ENCODE data around the gene NUP93. TPM values are rescaled to one million over a fixed set of nuclear protein-coding genes. Genes with fewer than 3 reads are reported as not detected.

Gene NUP93
- 10 to 100 TPM; 52.6 to 72.4 (median 60.5) TPM for total RNA-seq
- total RNA-seq (2013): 66.5 TPM
- total RNA-seq: 24.9 to 214 (median 60.9) reads per million in 29 experiments

DNA sequence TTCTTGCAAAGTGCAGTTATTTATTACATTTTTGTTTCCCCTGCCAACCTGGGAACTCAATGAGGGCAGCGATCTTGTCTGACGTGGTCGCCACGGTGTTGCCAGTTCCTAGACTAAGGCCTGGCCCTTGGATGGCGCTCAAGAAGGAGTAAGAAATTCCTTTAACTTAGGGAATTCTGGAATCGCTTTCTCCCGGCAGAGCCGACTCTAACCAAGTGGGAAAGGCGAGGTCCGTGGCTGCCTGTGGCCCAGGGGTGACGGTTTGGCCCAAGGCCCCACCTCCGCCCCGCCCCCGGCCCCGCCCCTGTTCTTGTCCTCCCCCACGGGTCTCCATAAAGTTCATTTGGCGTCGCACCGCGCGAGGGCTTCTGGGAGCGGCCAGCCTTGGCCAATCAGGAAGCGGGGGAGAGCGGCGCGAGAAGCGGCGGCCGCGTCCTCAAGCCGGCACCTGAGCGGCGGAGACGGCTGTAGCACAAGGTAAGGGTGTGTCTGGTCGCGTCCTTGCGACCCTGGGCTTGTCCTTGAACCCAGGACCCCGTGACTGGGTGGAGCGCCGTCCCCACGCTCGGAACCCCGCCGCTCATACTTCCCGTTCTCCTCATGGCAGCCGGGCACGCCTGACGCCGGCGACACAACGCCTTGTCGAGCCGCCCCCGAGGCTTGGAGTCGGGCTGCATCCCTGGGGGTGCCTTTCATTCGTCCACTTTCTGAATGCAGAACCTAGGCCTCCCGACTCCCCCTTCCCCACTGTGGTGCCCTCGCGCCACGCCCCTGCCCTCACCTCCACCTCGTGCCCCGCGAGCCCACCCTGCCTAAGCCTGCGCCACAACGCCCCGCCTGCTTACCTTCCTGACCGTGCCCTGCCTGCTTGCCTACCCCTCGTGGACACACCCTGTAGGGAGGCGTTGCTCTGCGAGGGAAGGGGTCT, at the start of gene NUP93:
Gene NUP93, plus strand, starts transcription at position 395 of the 928 bp plus-strand sequence. CDS start 18,119 bp downstream, outside the sequence.
- Histone ChIP-seq H3K27ac (ENCODE audit: low read length) (peak within 1 kb of the TSS; percentile 73), H3K4me3 (ENCODE audit: control insufficient read depth in 1 of 2, extremely low read depth in 1 of 2, low read length in 1 of 2) (peak within 1 kb of the TSS; percentile 94 to 97), H3K9me3 (no peaks in the 10 kb centered on the region), H3K27me3 (replicated peaks in 1 of 2; ENCODE audit: control insufficient read depth in 2 of 2, extremely low read depth in 1 of 2, insufficient read depth in 2 of 2, low read length in 1 of 2) (no peaks in the 10 kb centered on the region), H3K4me1 (ENCODE audit: control insufficient read depth in 1 of 2, extremely low read depth in 1 of 2, insufficient read depth in 2 of 2, low read length in 2 of 2) (peaks cover 16 to 32% of the 10 kb centered on the region in 2 experiments), H3K36me3 (ENCODE audit: control insufficient read depth in 2 of 2, extremely low read depth in 1 of 2, insufficient read depth in 1 of 2, low read length in 1 of 2) (no peaks in the 10 kb centered on the region)
- H3K27ac Mint-ChIP-seq: peak within 1 kb of the TSS; percentile 83 to 86
- no peaks in the 10 kb centered on the region for H3K36me3 Mint-ChIP-seq
- POLR2A ChIA-PET: no interaction called here
- peaks cover 19 to 26% (median 26%) of the 10 kb centered on the region in 3 donors for H3K4me1 Mint-ChIP-seq
- CTCF ChIA-PET: interaction anchor here in 1 of 2 donors (1.2 kb wide), 1 partner anchor 28 kb away, joined by 7 read pairs; no protein-coding TSS in a partner anchor
- peak; percentile 76 to 93 (median 86) for DNase-seq
- no peaks in the 10 kb centered on the region for H3K27me3 Mint-ChIP-seq
- H3K9me3 Mint-ChIP-seq: no peaks in the 10 kb centered on the region
- peak; percentile 97 for ATAC-seq (replicated peaks in 1 of 4)
- WGBS (ENCODE audit: insufficient coverage): under 1% methylated on average over 63 of the region's 70 CpGs
- no peak within 1 kb of the TSS for H3K4me3 Mint-ChIP-seq

DNA sequence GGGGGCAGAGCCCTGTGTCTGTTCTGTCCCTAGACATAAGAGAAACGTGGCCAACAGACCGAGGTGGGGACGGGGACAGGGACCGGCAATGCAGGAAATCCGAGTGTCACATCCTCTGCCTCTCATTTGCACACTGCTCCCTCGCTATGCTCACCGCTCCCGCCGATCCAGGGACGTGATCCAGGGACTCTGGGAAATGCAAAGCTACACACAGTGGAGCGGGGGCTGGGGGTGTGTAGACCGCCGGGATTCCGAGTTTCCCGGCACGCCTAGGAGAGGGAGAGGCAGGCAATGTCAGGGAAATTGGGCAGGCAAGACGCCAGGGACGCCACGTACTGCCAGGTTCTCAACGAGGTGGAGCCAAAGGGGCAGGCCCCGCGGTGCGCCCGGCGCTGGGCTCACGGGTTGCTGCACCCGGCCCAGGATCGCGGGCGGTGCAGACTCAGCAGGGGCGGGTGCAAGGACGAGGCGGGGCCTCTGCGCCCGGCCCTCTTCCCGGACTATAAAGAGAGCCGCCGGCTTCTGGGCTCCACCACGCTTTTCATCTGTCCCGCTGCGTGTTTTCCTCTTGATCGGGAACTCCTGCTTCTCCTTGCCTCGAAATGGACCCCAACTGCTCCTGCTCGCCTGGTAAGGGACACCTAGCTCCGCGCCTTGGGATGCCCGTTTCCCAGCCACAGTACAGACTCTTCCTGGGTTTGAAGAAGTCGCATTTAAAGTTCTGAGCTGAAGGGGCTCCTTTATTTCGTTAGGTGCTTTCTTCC, 47.8 kb upstream of the NUP93 start, which contains the start of gene MT1X:
Gene MT1X, plus strand, starts transcription at position 532 of the 764 bp plus-strand sequence. Its CDS starts 71 bp downstream, at position 603.
- DNase-seq (peak; percentile 68 to 93 (median 82)), ATAC-seq (replicated peaks in 1 of 4) (peak; percentile 99)
- H3K4me1 Mint-ChIP-seq: peaks cover 24 to 30% (median 27%) of the 10 kb centered on the region in 3 donors
- peak within 1 kb of the TSS; percentile 69 to 88 for H3K4me3 ChIP-seq (ENCODE audit: control insufficient read depth in 1 of 2, extremely low read depth in 1 of 2, low read length in 1 of 2)
- CTCF ChIA-PET: interaction anchor here (0.5 to 1.1 kb wide), 3 partner anchors 9 to 74 kb away, joined by 3 to 6 read pairs (median 4); partner anchors contain the start of gene MT2A (in 1 of the 2)
- H3K27ac Mint-ChIP-seq: peak within 1 kb of the TSS; percentile 96 to 98
- peaks cover 9 to 26% of the 10 kb centered on the region in 2 experiments for H3K4me1 ChIP-seq (ENCODE audit: control insufficient read depth in 1 of 2, extremely low read depth in 1 of 2, insufficient read depth in 2 of 2, low read length in 2 of 2)
- H3K27me3 Mint-ChIP-seq: peaks cover 0 to 4% of the 10 kb centered on the region in 2 donors
- no peaks in the 10 kb centered on the region for H3K36me3 ChIP-seq (ENCODE audit: control insufficient read depth in 2 of 2, extremely low read depth in 1 of 2, insufficient read depth in 1 of 2, low read length in 1 of 2)
- POLR2A ChIA-PET: interaction anchor here in 1 of 2 donors (0.6 kb wide), 1 partner anchor 29 kb away, joined by 3 read pairs; no protein-coding TSS in a partner anchor
- no peaks in the 10 kb centered on the region for H3K9me3 ChIP-seq
- under 1% methylated on average over 41 of the region's 49 CpGs for WGBS (ENCODE audit: insufficient coverage)
- H3K9me3 Mint-ChIP-seq: peaks cover 0 to 2% (median 0%) of the 10 kb centered on the region in 3 donors
- H3K4me3 Mint-ChIP-seq: peak within 1 kb of the TSS; percentile 91 to 92 (median 91)
- H3K36me3 Mint-ChIP-seq: peaks cover 11% of the 10 kb centered on the region
- H3K27me3 ChIP-seq (replicated peaks in 1 of 2; ENCODE audit: control insufficient read depth in 2 of 2, extremely low read depth in 1 of 2, insufficient read depth in 2 of 2, low read length in 1 of 2): no peaks in the 10 kb centered on the region
- peak within 1 kb of the TSS; percentile 76 for H3K27ac ChIP-seq (ENCODE audit: low read length)

DNA sequence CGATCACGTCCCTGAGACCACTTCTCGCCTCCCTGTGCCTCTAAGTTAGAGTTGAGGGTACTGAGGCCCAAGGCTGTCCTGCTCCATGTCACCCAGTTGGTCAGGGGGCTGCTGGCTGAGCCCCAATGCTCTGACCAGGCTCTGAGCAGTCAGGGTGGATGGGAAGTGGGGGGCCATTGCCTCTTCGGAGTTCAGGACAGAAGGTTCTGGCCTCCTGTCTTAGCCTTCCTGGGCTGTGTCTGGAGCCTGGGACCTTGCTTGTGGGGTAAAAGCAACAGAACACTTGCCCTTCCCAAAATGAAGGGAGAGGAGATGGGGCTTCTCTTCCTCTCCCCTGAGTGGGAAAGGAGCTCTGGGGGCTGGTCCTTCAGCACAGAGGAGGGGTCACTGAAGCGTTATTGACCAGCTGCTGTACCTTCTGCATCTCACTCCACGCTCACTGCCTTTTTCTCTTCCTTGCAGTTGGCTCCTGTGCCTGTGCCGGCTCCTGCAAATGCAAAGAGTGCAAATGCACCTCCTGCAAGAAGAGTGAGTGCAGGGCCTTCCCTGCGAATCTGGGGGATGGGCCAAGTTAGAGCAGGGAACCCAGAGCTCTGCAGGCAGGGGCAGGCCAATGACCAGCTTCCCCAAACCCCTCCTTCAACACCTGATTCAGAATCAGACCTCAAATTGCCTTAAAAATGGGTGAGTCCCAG, 47.1 kb upstream of the NUP93 start:
- DNase-seq (peak in 1 of 35 experiments; percentile 17), ATAC-seq (replicated peaks in 1 of 4) (peak; percentile 2 to 12 (median 7))
- CTCF ChIA-PET: interaction anchor here (0.5 to 1.1 kb wide), 4 partner anchors 8 to 149 kb away, joined by 3 to 6 read pairs (median 4); partner anchors contain the start of gene MT2A (in 1 of the 2)
- Histone ChIP-seq H3K27ac (ENCODE audit: low read length) (peak overlapping the region; percentile 71), H3K27me3 (replicated peaks in 1 of 2; ENCODE audit: control insufficient read depth in 2 of 2, extremely low read depth in 1 of 2, insufficient read depth in 2 of 2, low read length in 1 of 2) (no peaks in the 10 kb centered on the region), H3K9me3 (no peaks in the 10 kb centered on the region), H3K4me3 (ENCODE audit: control insufficient read depth in 1 of 2, extremely low read depth in 1 of 2, low read length in 1 of 2) (peak overlapping the region; percentile 69 to 88), H3K4me1 (ENCODE audit: control insufficient read depth in 1 of 2, extremely low read depth in 1 of 2, insufficient read depth in 2 of 2, low read length in 2 of 2) (peaks cover 9 to 26% of the 10 kb centered on the region in 2 experiments), H3K36me3 (ENCODE audit: control insufficient read depth in 2 of 2, extremely low read depth in 1 of 2, insufficient read depth in 1 of 2, low read length in 1 of 2) (no peaks in the 10 kb centered on the region)
- Mint-ChIP-seq H3K9me3 (peaks cover 0 to 2% (median 0%) of the 10 kb centered on the region in 3 donors), H3K4me3 (peak overlapping the region; percentile 91 to 92 (median 91)), H3K27me3 (no peaks in the 10 kb centered on the region), H3K27ac (peak overlapping the region; percentile 96 to 98), H3K36me3 (peaks cover 11% of the 10 kb centered on the region), H3K4me1 (peaks cover 24 to 30% (median 27%) of the 10 kb centered on the region in 3 donors)
- no CpG with 5 or more reads among the region's 8 CpGs for WGBS (ENCODE audit: insufficient coverage)
- POLR2A ChIA-PET: interaction anchor here (0.6 to 0.7 kb wide), 2 partner anchors 29 to 60 kb away, joined by 3 to 4 read pairs; no protein-coding TSS in a partner anchor

DNA sequence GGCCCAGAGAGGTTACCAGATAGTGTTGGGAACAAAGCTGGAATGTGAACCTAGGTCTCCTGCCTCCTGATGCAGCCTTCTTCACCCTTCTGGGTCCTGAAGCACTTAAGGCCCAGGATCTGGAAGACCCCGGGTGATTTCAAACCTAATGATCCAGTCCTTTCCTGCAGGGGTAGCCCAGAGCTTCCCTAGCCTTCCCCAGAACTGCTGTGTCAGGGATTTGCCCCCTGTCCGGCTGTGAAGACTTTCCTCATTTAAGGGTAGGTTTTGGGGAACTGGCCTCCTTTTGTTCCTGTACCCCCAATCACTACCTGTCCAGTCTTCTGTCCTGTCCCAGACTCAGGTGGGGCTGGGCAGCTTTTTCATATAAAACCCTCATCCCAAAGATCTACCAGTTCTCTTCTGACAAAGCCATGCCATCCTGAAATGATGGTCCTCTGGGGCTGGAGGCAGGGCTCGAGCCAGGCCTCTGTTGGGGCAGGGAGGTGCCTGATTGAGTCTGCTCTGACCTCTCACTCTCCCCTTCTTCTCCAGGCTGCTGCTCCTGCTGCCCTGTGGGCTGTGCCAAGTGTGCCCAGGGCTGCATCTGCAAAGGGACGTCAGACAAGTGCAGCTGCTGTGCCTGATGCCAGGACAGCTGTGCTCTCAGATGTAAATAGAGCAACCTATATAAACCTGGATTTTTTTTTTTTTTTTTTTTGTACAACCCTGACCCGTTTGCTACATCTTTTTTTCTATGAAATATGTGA, 46.3 kb upstream of the NUP93 start:
- Histone ChIP-seq H3K36me3 (ENCODE audit: control insufficient read depth in 2 of 2, extremely low read depth in 1 of 2, insufficient read depth in 1 of 2, low read length in 1 of 2) (no peaks in the 10 kb centered on the region), H3K27ac (ENCODE audit: low read length) (no peak overlapping the region), H3K9me3 (no peaks in the 10 kb centered on the region), H3K4me1 (ENCODE audit: control insufficient read depth in 1 of 2, extremely low read depth in 1 of 2, insufficient read depth in 2 of 2, low read length in 2 of 2) (peaks cover 9 to 26% of the 10 kb centered on the region in 2 experiments), H3K27me3 (replicated peaks in 1 of 2; ENCODE audit: control insufficient read depth in 2 of 2, extremely low read depth in 1 of 2, insufficient read depth in 2 of 2, low read length in 1 of 2) (no peaks in the 10 kb centered on the region), H3K4me3 (ENCODE audit: control insufficient read depth in 1 of 2, extremely low read depth in 1 of 2, low read length in 1 of 2) (peak overlapping the region in 1 of 2 donors; percentile 69)
- ATAC-seq (replicated peaks in 1 of 4): no peak
- H3K4me3 Mint-ChIP-seq: peak overlapping the region; percentile 91 to 92 (median 91)
- no peaks in the 10 kb centered on the region for H3K27me3 Mint-ChIP-seq
- peaks cover 24 to 30% (median 27%) of the 10 kb centered on the region in 3 donors for H3K4me1 Mint-ChIP-seq
- no CpG with 5 or more reads among the region's 5 CpGs for WGBS (ENCODE audit: insufficient coverage)
- POLR2A ChIA-PET: interaction anchor here in 1 of 2 donors (0.7 kb wide), 1 partner anchor 60 kb away, joined by 4 read pairs; no protein-coding TSS in a partner anchor
- no peak for DNase-seq
- peak overlapping the region; percentile 39 to 55 for H3K27ac Mint-ChIP-seq
- CTCF ChIA-PET: interaction anchor here (0.5 to 1.3 kb wide), 4 partner anchors 18 to 410 kb away, joined by 3 to 6 read pairs (median 4); no protein-coding TSS in a partner anchor
- peaks cover 0 to 2% (median 0%) of the 10 kb centered on the region in 3 donors for H3K9me3 Mint-ChIP-seq
- peaks cover 11% of the 10 kb centered on the region for H3K36me3 Mint-ChIP-seq

DNA sequence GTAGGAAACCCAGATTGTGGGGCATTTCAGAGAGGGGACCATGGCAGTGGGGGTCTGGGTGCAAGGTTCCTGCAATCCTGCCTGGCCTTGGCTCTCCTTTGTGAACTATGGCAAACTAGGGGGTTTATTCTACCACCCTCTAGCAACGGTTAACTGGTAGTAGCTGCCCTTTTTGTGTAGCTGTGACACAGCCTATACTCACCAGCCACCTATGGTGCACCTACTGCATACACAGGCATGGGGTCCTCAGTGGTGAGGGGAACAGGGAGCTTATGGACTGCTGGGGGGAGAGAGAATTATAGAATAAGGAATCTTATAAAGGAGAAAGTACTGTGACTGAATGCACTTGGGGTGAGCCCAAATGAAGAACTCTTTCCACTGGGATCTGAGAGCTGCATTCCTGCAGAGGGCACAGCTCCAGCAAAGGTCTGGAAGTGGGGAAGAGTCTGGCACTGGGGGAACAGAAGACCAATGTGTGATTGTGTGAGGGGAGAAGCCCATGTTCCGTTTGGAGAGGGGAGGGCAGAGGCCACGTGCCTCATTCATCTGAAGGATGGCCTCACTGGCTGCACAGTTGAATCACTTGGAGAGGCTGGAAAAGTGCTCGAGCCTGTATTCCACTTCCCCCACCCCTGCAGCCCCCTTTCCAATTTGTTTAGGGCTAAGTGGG, 45.5 kb upstream of the NUP93 start:
- H3K27ac Mint-ChIP-seq: peak overlapping the region; percentile 39 to 55

More for the DNA sequence above, 45.5 kb upstream of the NUP93 start:
- Histone ChIP-seq H3K27me3 (replicated peaks in 1 of 2; ENCODE audit: control insufficient read depth in 2 of 2, extremely low read depth in 1 of 2, insufficient read depth in 2 of 2, low read length in 1 of 2) (no peaks in the 10 kb centered on the region), H3K4me1 (ENCODE audit: control insufficient read depth in 1 of 2, extremely low read depth in 1 of 2, insufficient read depth in 2 of 2, low read length in 2 of 2) (peaks cover 9 to 26% of the 10 kb centered on the region in 2 experiments), H3K9me3 (no peaks in the 10 kb centered on the region), H3K4me3 (ENCODE audit: control insufficient read depth in 1 of 2, extremely low read depth in 1 of 2, low read length in 1 of 2) (no peak overlapping the region), H3K36me3 (ENCODE audit: control insufficient read depth in 2 of 2, extremely low read depth in 1 of 2, insufficient read depth in 1 of 2, low read length in 1 of 2) (no peaks in the 10 kb centered on the region), H3K27ac (ENCODE audit: low read length) (no peak overlapping the region)
- ChIA-PET POLR2A (no interaction called here), CTCF (interaction anchor here in 1 of 2 donors (1.3 kb wide), 1 partner anchor 18 kb away, joined by 3 read pairs; no protein-coding TSS in a partner anchor)
- 83% methylated on average over 1 of the region's 4 CpGs for WGBS (ENCODE audit: insufficient coverage)
- DNase-seq (no peak), ATAC-seq (replicated peaks in 1 of 4) (no peak)
- Mint-ChIP-seq H3K4me1 (peaks cover 24 to 30% (median 27%) of the 10 kb centered on the region in 3 donors), H3K9me3 (peaks cover 0 to 2% (median 0%) of the 10 kb centered on the region in 3 donors), H3K27me3 (no peaks in the 10 kb centered on the region), H3K36me3 (peaks cover 11% of the 10 kb centered on the region), H3K4me3 (peak overlapping the region in 2 of 3 donors; percentile 91)

Measured in T-cell (primary cell).